HUDEP-2 (cell line): ENCODE results near the gene SVOPL.

ENCODE experiments used
- DNase-seq, 76 experiments: peaks; one replicate each; lab custom pipeline; 2025; ENCODE audit not compliant: unreplicated experiment in 76 of 76; lab: John Stamatoyannopoulos, UW

SVOPL gene

DNA sequence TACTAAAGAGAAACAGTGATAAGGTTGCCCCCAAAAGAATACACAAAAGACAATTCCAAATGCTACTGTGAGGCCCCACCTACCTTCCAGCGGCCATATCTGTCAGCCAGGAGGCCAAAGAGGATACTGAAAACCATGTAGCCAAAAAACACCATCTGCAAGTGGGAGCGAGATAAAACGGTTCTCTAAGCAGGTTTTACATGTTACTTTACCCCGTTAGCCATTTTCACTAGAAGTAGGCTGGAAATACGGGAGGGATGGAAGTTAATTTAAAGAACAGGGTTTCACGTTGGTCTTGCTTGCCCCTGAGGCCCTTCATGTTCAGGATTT lies 38.2 kb downstream of the SVOPL start:
- no peak for DNase-seq

DNA sequence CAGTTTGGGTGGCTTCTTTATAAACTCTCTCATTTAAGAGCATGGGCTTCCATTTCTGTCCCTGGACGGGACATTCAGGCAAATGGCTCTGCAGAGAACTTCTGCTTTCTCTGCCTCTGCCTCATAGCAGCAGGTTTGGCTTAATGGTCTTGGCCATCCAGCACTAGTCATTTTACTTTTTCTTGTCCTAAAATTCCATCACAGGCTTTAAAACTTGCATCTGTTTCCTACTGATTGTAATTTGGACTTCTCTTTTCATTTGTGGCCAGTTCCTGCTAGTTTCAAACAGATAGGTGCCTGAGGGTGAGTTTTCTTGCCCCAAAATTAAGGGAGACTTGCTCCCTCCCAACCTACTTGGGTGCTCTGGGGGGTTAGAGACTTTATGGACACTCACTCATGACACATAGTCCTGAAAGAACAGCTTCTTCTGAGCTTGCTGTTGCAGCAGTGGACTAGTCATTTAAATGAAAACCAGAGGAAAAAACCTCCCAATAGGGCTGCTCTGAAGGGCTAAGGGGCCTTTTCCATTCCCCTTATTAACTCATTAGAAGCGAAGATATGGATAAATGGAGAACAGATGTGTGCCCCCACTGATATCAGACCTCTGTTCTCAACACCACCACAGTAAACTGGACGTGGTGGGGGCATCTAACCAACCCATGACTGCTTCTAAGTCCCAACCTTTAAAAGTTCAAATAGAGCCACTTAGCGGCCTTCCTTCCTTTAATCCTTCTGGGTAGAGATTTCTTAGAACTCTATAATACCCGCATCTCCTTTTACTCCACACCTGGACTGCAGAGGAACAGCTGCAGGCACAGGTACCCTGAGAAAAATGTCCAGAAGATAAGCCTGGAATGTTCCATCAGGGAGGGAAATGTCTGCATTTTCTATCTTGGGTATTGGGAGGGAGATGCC lies 38.8 kb downstream of the SVOPL start:
- no peak for DNase-seq

DNA sequence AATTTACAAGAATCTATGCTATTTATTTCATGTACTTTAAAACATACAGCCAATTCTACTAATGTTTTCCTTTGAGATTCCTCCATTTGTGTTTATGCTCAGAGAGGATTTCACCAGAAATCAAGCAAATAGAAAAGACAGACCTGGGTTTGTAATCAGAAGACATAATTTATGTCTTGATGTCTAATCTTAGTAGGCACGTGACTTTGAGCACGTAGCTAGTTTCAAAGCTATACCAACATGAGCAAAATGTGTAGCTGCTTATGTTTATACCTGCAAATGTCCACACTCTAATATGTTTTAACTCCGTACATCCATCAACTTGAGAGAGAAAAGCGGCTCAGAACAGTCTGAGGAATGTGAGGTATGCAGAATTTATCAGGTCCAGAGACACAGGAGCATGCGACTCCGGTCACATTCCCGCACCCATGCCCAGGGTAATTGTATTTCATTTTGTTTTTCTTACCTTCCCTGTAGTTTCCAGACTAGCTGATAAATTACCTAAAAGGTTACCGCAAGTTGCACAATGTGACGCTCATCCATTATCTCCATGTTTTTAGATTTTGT lies 40.0 kb downstream of the SVOPL start:
- no peak for DNase-seq

DNA sequence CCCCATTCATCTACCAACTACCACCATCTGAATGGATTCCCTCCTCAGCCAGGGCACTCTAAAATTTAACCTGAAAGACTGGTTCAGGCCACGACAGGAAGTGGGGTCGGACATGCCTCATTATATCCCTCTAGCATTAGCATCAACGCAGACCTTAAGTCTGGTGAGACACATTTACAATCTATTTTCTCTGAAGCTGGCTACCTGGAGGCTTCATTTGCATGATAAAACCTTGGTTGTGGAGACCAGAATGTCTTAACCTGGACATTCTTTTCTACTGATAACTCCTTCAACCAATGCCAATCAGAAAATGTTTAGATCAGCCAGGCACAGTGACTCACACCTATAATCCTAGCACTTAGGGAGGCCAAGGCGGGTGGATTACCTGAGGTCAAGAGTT lies 42.3 kb downstream of the SVOPL start:
- DNase-seq = no peak

DNA sequence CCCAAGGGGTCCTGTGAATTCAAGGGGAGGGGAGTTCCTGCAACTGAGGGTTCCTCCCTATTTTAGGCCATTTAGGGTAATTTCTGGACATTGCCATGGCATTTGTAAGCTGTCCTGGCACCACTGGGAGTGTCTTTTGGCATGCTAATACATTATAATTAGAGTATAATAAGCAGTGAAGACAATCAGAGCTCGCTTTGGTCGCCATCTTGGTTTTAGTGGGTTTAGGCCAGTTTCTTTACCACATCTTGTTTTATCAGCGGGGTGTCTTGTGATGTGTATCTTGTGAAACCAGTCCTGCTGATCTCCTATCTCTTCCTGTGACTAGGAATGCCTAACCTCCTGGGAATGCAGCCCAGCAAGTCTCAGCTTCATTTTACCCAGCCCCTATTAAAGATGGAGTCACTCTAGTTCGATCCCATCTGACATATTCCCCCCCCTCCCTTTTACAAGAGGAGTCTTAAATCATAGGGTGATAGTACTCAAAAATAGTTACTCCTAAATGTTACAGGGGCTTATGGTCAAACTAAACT lies 43.2 kb downstream of the SVOPL start:
- no peak for DNase-seq

DNA sequence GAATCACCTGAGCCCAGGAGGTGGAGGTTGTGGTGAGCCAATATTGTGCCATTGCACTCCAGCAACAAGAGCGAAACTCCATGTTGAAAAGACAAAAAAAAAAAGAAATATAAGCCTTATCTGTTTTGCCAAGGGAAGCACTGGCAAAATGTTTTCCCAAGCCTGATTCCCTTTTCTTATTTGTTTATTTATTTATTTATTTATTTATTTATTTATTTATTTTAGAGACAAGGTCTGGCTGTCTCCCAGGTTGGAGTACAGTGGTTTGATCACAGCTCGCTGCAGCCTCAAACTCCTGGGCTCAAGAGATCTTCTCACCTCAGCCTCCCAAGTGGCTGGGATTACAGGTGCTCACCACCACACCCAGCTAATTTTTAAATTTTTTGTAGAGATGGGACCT lies 44.2 kb downstream of the SVOPL start:
- no peak for DNase-seq

DNA sequence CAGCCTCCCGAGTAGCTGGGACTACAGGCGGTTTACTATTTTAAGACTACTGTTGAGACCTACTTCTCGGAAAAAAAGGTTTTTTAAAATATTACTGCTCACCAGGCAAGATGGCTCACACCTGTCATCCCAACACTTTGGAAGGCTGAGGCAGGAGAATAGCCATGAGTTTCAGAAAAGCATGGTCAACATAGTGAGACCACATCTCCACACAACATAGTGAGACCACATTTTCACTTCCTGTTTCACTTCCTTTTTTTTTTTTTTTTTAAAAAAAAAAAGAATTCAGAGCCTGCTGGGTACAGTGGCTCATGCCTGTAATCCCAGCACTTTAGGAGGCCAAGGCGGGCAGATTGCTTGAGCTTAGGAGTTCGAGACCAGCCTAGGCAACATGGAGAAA lies 46.5 kb downstream of the SVOPL start:
- no peak for DNase-seq

DNA sequence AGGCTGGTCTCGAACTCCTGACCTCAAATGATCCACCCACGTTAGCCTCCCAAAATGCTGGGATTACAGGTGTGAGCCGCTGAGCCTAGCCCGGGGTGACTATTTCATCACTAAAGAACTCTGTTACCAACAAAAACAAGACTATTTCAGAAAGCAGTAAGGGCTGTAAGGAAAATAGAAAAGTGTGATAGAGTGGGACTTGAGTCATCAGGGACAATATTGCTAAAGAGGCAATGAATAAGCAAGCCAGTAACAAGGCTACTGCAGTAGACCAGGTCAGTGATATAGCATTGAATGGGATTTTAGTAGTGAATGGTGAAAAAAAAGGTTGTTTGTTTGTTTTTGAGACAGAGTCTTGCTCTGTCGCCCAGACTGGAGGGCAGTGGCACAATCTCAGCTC lies 51.7 kb downstream of the SVOPL start:
- DNase-seq = no peak

DNA sequence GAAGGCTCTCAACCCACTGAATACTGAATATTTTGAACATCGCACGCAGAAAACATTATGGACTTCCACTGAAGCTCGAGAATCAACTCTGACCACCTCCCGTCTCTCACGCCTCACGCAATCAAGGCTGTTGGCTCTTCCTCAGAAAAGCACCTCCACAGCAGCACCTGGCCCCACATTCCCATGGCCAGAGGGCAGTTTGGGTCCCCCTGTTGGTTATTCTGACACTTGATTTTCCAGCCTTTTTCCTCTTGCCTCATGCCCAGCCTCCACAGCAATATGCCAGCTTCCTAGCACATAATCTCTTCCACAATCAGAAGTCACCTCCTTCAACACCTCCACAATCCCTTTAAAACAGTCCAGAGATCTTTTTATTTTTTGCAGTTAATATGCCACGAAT lies 55.9 kb downstream of the SVOPL start:
- DNase-seq = no peak

DNA sequence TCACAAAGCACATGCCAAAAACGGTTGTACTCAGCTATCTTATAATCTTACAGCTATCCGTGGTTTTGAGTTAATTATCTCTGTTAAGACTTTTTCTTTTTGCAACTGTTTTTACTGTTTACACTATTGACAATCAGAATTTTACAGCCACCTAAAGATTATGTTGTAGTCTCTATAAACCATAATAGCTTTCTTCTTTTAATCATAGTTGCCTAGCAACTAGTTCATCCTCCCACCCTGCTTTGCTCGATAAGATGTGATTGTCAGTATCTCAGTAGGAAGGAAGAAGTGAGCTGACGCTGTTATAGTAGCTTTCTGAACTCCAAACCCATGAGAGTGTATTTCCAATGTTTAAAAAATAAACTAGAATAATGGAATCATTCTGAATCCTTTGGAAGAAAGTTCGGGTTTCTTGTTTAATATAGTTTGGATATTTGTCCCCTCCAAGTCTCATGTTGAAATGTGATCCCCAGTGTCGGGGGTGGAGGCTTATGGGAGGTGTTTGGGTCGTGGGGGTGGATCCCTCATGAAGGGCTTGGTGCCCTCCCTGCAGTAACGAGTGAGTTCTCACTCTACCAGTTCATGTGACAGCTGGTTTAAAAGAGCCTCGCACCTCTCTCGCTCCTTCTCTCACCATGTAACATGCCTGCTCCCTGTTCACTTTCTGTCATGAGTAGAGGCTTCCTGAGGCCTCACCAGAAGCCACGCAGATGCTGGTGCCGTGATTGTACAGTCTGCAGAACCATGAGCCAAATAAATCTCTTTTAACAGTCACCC lies 68.1 kb downstream of the SVOPL start:
- DNase-seq = no peak

DNA sequence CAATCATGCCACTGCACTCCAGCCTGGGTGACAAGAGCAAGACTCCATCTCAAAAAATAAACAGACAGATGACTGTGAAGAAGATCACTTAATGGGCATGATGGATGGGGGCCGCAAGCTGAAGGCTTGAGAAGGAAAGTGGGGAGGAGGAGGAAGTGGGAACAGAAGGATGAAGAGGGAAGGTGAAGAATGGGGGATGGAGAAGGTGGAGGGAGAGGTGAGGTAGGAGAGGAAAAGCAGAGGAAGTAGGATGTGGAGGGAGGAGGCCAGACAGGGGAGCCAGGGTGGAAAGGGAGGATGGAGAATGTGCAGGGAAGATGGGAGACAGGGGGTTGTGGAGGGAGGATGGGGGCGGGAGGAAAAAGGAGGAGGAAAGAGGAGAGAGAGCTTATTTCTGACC lies 68.8 kb downstream of the SVOPL start:
- DNase-seq = no peak

DNA sequence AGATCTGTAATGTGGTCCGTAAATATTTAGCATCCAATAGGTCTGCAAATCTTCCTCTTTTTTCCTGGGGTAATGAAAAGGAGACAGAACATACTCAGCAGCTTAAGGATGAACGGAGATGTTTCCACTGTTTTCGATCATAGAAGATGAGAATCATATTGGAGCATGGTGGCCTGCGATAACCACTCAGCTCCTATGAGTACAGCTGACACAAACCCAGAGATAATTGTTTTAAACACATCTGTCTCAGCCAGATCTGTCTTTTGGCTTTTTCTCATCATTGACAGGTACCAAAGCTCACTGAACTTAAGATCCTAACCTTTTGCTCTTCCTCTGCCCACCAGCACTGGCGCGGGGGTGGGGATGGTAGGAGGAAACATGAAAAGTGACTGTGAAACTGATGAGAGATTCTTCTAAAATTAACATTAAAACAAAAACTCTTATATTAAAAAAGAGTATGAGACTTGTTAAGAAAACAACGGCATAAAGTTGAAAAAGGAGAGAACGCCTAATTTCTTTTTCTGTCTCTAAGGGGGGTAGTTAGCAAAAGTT lies 71.0 kb downstream of the SVOPL start:
- DNase-seq = no peak

DNA sequence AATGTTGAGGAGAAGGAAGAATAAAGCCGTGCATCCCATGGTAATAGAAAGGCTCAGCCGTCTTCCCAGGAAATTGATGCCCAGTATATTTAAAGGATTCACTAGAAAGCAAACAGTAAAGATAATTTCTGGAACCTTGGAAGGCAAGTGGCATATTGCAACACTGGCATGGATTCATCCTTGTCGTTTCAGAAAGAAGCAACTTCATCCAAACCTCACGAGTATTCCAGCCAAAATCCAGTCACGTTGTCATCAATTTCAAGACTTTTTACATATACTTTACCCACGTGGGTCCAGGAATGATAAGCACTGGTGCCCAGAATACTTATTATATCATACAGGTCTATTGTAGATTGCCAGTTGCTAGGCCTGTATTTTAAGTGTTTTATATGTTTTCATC lies 73.8 kb downstream of the SVOPL start:
- no peak for DNase-seq

DNA sequence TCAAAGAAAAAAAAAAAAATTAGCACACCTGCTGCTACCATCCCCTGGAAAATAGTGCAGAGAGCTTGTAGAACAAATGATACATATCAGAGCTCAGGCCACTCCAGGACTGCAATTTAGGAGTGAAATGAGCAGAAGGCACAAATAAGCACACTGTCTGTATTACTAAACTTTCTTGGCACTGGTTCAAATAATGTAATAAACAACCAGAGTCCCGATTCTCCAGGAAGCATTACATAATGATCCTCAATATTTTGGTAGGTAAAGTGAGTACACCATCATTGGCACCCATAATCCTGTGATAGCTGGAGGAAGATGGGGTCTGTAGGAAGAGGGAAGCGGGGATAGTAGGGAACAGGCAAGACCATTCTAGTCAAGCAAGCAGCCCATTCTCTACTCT lies 74.3 kb downstream of the SVOPL start:
- no peak for DNase-seq

DNA sequence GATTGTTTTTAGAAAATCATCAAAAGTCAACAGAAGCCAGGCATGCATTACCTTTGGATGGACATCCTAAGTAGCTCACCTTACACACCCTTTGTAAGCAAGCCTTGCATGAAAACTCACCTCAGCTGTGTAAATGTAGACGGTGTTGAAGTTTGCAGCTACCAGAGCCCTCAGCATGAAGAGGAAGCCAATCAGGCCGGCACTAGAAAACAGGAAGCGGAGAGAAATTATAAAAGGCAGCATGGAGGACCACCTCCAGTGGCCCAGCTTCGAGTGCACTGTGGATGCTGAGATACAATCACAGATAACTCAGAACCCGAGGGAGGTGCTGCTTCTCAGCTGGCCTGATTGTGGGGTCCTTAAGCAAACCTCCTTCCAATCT lies 75.3 kb downstream of the SVOPL start:
- no peak for DNase-seq

DNA sequence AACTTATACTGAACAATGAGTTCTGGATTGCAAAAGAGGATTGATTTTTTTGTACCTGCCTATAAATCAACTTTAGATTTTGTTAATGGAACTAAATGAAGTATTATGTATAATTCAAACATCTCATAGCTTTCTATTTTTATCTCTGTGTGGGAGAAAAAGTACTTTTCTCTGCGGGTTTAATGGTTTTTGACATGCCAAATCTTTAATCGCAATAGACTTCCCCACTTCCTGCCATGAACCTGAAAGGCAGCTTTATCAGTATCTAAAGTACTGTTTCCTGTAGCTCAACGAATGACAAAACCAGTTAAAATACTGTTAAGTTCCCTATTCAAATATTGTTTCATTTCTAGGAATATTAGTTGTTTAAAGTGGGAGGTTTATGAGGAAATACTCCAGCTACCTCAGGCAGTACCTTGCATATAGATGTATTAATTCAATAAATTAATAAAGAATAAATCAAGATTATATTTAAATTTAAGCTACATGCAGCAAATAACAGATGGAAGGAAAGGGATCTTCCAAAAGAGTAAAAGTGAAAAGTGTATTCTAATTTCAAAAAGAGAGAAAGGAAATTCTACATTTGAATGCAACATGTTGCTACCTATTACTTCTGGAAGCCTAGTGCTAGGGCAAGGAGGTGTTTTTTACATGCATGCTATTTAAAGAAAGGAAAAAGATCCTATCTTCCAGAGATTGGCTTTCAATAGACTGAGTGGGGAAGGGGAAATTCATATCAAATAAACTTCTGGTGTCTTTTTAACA lies 75.9 kb downstream of the SVOPL start:
- no peak for DNase-seq

DNA sequence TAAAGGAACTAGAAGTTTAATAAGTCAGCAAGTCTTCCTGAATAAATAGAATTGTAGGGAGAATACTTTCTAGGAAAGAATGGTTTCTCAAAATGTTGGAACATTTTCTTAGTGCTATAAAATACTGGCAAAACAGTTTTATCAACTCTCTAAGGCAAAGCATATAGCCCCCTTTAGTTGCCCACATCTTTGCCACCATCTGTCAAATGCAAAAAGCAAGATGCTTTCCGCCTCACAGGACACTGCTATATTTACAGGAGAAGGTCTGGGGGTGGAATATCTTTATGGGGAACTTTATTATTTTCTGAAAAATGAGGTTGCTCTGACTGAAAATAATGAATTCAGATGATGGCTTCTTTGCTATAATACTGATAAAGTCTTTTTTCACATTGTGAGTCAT lies 78.3 kb downstream of the SVOPL start:
- no peak for DNase-seq

DNA sequence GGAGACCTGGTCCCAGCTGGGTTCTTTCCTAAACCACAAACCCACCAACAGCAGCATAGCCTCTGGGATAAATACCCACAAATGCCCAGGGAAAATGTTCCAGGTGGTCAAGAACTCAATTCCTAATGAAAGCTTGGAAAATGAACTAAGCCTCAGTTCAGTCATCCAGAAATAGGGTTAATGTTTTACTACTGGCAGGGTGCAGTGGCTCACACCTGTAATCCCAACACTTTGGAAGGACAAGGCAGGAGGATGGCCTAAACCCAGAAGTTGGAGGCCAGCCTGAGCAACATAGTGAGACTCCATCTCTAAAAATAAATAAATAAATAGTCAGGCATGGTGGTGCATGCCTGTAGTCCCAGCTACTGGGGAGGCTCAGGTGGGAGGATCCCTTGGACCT lies 82.2 kb downstream of the SVOPL start:
- no peak for DNase-seq

DNA sequence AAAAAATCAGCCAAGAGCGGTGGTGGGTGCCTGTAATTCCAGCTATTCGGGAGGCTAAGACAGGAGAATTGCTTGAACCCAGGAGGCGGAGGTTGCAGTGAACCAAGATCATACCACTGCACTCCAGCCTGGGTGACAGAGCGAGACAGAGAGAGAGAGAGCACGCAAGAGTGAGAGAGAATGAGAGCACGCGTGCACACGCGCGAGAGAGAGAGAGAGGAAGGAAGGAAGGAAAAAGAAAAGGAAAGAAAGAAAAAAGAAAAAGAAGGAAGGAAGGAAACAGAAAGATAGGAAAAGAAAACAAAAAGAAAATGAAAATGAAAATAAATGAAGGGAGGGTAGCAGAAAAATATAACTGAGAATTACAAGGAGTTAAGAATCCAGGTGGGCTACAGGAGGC lies 82.7 kb downstream of the SVOPL start:
- DNase-seq = no peak

DNA sequence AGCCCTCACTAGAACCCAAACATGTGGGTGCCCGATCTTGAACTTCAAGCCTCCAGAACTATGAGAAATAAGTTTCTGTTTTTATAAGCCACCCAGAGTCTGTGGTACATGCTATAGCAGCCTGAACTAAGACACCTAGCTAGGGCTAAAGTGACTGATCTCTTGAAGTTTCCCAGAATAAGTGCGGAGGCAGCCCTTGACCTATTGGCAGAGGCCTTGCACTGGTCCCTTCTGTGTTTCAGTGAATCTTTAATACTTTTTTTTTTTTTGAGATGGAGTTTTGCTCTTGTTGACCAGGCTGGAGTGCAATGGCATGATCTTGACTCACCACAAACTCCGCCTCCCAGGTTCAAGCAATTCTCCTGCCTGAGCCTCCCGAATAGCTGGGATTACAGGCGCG lies 85.1 kb downstream of the SVOPL start:
- DNase-seq = no peak

DNA sequence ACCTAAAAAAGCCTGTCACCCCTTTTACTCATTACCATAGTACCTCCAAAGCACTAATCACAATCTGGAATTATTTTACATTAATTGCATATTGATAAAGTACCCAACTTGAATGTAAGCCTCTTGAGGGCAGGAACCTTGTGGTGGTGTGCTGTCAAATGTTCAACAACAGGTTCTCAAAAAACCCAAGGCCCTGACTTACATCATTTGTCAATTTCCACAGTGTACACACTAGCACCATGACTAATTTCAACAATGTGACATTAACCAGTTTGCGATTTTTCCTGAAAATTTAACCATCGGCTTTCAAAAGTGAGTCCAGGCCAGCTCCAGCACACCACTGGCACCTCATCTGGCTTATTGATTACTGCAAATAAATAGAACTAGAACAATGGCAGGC lies 87.5 kb downstream of the SVOPL start:
- DNase-seq = no peak
